ENCODE data around the gene PRKAR1B.
"Not testable (repeated sequence)": the region's sequence is repeated elsewhere in the genome, so short reads cannot be mapped to it uniquely, and the experiment has no call there.

The PRKAR1B gene

DNA sequence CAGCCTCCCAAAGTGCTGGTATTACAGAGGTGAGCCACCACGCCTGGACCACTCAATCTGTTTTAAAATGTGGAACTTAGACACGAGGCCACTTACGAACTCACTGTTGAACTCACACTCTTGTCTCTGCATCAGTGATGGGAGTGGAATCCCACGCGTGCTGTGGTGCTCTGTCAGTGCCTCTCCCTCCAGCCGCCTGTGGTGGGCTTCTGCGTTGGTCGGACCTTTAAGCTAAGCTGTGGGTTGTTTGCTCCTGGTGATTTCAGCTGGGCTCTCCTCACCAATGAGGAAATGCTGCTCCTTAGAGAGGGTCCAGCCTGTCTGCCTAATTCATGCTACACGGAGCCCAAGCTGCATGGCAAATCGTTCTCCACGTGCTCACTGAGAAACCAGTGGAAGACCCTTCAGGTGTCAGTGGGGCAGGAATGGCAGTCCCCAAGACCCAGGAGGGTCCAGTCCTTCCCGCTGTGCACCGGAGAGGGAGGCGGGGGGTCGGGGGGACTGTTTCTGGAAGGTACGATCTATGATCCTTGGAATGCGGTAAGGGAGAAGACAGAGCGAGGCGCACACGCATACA, 17.9 kb upstream of the PRKAR1B start:
- Histone ChIP-seq H3K9me3 (ENCODE audit: low read length) (no peaks in the 10 kb centered on the region), H3K36me3 (ENCODE audit: insufficient read depth, low read length) (peaks cover 52% of the 10 kb centered on the region), H4K20me1 (ENCODE audit: insufficient read depth, low read length) (no peaks in the 10 kb centered on the region), H3K27me3 (ENCODE audit: insufficient read depth, low read length) (no peaks in the 10 kb centered on the region), H3K9ac (ENCODE audit: low read length) (no peak overlapping the region), H2AFZ (ENCODE audit: low read length) (no peak overlapping the region), H3K4me2 (ENCODE audit: low read length) (no peak overlapping the region), H3F3A (ENCODE audit: insufficient read depth, low read length) (no peaks in the 10 kb centered on the region), H3K4me1 (ENCODE audit: insufficient read depth, low read length, severe bottlenecking) (no peaks in the 10 kb centered on the region), H3K27ac (ENCODE audit: low read depth, low read length, poor library complexity, severe bottlenecking) (no peak overlapping the region), H3K4me3 (ENCODE audit: low read depth, low read length, poor library complexity, severe bottlenecking) (no peak overlapping the region), H3K9me2 (ENCODE audit: low read depth, low read length) (no peaks in the 10 kb centered on the region), H3K79me2 (ENCODE audit: insufficient read depth, low read length) (no peaks in the 10 kb centered on the region)
- no peak for TF ChIP-seq EZH2 (IDR thresholded peaks at IDR 0.05; ENCODE audit: borderline replicate concordance, low read length)
- TF ChIP-seq, protein P1, sequence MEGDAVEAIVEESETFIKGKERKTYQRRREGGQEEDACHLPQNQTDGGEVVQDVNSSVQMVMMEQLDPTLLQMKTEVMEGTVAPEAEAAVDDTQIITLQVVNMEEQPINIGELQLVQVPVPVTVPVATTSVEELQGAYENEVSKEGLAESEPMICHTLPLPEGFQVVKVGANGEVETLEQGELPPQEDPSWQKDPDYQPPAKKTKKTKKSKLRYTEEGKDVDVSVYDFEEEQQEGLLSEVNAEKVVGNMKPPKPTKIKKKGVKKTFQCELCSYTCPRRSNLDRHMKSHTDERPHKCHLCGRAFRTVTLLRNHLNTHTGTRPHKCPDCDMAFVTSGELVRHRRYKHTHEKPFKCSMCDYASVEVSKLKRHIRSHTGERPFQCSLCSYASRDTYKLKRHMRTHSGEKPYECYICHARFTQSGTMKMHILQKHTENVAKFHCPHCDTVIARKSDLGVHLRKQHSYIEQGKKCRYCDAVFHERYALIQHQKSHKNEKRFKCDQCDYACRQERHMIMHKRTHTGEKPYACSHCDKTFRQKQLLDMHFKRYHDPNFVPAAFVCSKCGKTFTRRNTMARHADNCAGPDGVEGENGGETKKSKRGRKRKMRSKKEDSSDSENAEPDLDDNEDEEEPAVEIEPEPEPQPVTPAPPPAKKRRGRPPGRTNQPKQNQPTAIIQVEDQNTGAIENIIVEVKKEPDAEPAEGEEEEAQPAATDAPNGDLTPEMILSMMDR (IDR thresholded peaks at IDR 0.05; ENCODE audit: low read length) = no peak

DNA sequence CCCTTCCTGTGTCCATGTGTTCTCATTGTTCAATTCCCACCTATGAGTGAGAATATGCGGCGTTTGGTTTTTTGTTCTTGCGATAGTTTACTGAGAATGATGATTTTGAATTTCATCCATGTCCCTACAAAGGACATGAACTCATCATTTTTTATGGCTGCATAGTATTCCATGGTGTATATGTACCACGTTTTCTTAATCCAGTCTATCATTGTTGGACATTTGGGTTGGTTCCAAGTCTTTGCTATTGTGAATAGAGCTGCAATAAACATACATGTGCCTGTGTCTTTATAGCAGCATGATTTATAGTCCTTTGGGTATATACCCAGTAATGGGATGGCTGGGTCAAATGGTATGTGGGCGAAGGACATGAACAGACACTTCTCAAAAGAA, 17.0 kb upstream of the PRKAR1B start:
- not testable (repeated sequence) for H3K79me2 ChIP-seq (ENCODE audit: insufficient read depth, low read length); H3K9me2 ChIP-seq (ENCODE audit: low read depth, low read length); H3K4me3 ChIP-seq (ENCODE audit: low read depth, low read length, poor library complexity, severe bottlenecking); H4K20me1 ChIP-seq (ENCODE audit: insufficient read depth, low read length); H3F3A ChIP-seq (ENCODE audit: insufficient read depth, low read length); H3K27ac ChIP-seq (ENCODE audit: low read depth, low read length, poor library complexity, severe bottlenecking); H3K9ac ChIP-seq (ENCODE audit: low read length); H3K4me1 ChIP-seq (ENCODE audit: insufficient read depth, low read length, severe bottlenecking); H3K27me3 ChIP-seq (ENCODE audit: insufficient read depth, low read length); H2AFZ ChIP-seq (ENCODE audit: low read length); H3K4me2 ChIP-seq (ENCODE audit: low read length); H3K9me3 ChIP-seq (ENCODE audit: low read length)
- H3K36me3 ChIP-seq (ENCODE audit: insufficient read depth, low read length) = peaks cover 47% of the 10 kb centered on the region

DNA sequence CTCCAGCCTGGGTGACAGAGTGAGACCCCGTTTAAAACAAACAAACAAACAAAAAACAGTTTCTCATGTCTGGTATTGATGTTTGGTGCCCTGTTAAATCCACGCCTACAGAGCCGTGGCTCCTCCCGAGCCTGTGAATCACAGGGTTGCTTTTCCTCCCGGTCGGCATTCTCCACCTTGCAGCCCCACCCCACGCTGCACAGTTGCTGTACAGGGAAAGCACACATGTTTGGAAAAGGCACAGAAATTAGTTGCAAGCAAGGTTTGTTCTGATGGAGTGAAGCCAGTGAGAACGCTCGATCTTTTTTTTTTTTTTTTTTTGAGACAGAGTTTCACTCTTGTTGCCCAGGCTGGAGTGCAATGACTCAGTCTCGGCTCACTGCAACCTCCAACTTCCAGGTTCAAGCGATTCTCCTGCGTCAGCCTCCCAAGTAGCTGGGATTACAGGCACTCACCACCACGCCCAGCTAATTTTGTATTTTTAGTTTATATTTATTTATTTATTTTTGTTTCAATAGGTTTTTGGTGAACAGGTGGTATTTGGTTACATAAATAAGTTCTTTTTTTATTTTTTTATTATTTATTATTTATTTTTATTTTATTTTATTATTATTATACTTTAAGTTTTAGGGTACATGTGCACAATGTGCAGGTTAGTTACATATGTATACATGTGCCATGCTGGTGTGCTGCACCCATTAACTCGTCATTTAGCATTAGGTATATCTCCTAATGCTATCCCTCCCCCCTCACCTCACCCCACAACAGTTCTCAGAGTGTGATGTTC, 16.5 kb upstream of the PRKAR1B start:
- H3K9me3 ChIP-seq (ENCODE audit: low read length); H2AFZ ChIP-seq (ENCODE audit: low read length); H4K20me1 ChIP-seq (ENCODE audit: insufficient read depth, low read length); H3K9me2 ChIP-seq (ENCODE audit: low read depth, low read length); H3K9ac ChIP-seq (ENCODE audit: low read length); H3F3A ChIP-seq (ENCODE audit: insufficient read depth, low read length); H3K4me1 ChIP-seq (ENCODE audit: insufficient read depth, low read length, severe bottlenecking); H3K27me3 ChIP-seq (ENCODE audit: insufficient read depth, low read length); H3K4me3 ChIP-seq (ENCODE audit: low read depth, low read length, poor library complexity, severe bottlenecking); H3K79me2 ChIP-seq (ENCODE audit: insufficient read depth, low read length); H3K27ac ChIP-seq (ENCODE audit: low read depth, low read length, poor library complexity, severe bottlenecking); H3K4me2 ChIP-seq (ENCODE audit: low read length): not testable (repeated sequence)
- peaks cover 44% of the 10 kb centered on the region for H3K36me3 ChIP-seq (ENCODE audit: insufficient read depth, low read length)

DNA sequence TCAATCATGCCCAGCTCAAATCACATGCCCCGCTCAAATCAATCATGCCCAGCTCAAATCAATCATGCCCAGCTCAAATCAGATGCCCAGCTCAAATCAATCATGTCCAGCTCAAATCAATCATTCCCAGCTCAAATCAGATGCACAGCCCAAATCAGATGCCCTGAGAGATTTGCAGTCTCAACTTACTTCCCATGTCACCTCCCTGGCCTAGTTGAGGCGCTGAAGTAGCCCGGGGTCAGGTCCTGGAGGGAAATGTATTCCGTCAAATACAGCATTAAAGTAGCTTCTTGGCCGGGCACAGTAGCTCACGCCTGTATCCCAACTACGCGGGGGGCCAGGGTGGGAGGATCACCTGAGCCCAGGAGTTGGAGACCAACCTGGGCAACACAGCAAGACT, 15.7 kb upstream of the PRKAR1B start:
- Histone ChIP-seq H3K9ac (ENCODE audit: low read length) (no peak overlapping the region), H3K4me2 (ENCODE audit: low read length) (no peak overlapping the region), H3K9me3 (ENCODE audit: low read length) (no peaks in the 10 kb centered on the region), H4K20me1 (ENCODE audit: insufficient read depth, low read length) (no peaks in the 10 kb centered on the region), H2AFZ (ENCODE audit: low read length) (no peak overlapping the region), H3K4me1 (ENCODE audit: insufficient read depth, low read length, severe bottlenecking) (no peaks in the 10 kb centered on the region), H3K27me3 (ENCODE audit: insufficient read depth, low read length) (no peaks in the 10 kb centered on the region), H3K36me3 (ENCODE audit: insufficient read depth, low read length) (peaks cover 43% of the 10 kb centered on the region), H3F3A (ENCODE audit: insufficient read depth, low read length) (no peaks in the 10 kb centered on the region), H3K27ac (ENCODE audit: low read depth, low read length, poor library complexity, severe bottlenecking) (no peak overlapping the region), H3K9me2 (ENCODE audit: low read depth, low read length) (no peaks in the 10 kb centered on the region), H3K4me3 (ENCODE audit: low read depth, low read length, poor library complexity, severe bottlenecking) (no peak overlapping the region), H3K79me2 (ENCODE audit: insufficient read depth, low read length) (peaks cover 6% of the 10 kb centered on the region; the same call in 1 of the 2 replicates)
- TF ChIP-seq, protein P1 (IDR thresholded peaks at IDR 0.05; ENCODE audit: low read length) = no peak
- no peak for TF ChIP-seq EZH2 (IDR thresholded peaks at IDR 0.05; ENCODE audit: borderline replicate concordance, low read length)

Measured in OCI-LY1 (cell line).